AG09309 (cell line): Measurements from ENCODE around the gene C2CD3.

Experiments used
- DNase-seq: peaks from one replicate; pipeline ENCODE4 v3.0.0-alpha.2; 2010; ENCODE audit warnings: low read depth
- H3K4me3 ChIP-seq: 2 replicates; pipeline ENCODE4 v1.5.1; 2011; ENCODE audit warnings: mild to moderate bottlenecking, low read depth, low read length, moderate library complexity; ENCODE audit not compliant: control insufficient read depth
- TF ChIP-seq, protein P1 (sequence below): IDR thresholded peaks from 2 replicates; pipeline ENCODE4 v1.5.1; 2011; ENCODE audit warnings: mild to moderate bottlenecking, low read depth, low read length, inconsistent platforms; ENCODE audit not compliant: insufficient read depth, control insufficient read depth; ENCODE audit errors: missing control alignments

Gene C2CD3

DNA sequence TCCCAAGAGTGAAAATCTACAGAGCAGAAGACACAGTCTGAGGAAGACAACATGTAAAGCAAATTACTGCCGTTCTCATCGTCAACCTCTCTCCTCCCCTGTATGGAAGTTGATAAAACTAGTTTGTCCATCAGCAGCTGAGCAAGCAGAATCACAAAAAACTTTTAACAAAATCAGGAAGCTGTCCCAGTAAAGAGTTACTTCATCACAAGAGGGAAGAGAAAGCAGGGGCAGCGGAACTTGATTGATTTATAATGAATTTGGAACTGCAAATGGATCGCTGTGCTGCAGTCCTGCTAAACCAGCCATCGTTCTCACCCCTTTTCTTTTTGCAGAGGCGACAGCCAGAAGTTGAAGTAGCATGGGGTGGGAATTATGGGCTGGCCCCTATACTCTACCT lies 148.3 kb downstream of the C2CD3 start:
- TF ChIP-seq, protein P1, sequence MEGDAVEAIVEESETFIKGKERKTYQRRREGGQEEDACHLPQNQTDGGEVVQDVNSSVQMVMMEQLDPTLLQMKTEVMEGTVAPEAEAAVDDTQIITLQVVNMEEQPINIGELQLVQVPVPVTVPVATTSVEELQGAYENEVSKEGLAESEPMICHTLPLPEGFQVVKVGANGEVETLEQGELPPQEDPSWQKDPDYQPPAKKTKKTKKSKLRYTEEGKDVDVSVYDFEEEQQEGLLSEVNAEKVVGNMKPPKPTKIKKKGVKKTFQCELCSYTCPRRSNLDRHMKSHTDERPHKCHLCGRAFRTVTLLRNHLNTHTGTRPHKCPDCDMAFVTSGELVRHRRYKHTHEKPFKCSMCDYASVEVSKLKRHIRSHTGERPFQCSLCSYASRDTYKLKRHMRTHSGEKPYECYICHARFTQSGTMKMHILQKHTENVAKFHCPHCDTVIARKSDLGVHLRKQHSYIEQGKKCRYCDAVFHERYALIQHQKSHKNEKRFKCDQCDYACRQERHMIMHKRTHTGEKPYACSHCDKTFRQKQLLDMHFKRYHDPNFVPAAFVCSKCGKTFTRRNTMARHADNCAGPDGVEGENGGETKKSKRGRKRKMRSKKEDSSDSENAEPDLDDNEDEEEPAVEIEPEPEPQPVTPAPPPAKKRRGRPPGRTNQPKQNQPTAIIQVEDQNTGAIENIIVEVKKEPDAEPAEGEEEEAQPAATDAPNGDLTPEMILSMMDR, result no peak
- H3K4me3 ChIP-seq, result no peak overlapping the region
- DNase-seq, result no peak

DNA sequence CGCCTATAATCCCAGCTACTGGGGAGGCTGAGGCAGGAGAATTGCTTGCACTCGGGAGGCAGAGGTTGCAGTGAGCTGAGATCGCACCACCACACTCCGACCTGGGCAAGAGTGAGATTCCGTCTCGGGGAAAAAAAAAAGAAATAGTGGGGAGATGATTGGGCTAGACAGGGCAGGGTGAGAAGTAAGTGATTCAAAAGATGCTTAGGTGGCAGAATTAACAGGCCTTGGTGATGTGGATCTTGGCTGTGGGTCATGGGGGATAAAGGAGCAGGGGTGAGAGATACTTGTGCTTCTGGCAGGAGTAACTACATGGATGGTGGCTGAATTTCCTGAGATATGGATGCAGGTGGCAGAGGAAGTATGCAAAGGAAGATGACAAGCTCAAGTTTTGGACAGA lies 148.8 kb downstream of the C2CD3 start:
- TF ChIP-seq, protein P1, result no peak
- DNase-seq, result no peak
- no peak overlapping the region for H3K4me3 ChIP-seq

DNA sequence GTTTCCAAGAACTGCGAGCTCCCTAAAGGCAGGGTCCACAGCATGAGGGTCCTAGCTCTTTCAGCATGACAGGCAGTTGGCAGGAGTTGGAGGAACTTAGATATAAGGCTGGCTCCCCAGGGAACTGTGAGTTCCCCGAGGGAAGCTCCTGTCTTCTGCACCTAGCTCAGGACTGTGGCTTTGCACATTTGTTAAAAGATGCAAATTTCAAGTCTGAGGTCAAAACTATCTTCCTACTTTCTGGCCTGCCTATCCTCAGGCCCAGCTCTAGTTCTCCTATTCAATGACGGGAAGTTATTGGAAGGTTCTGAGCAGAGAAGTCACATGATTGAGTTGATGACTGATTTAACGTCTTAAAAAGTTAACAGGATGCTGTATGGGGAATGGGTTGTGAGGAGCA lies 150.3 kb downstream of the C2CD3 start:
- no peak for DNase-seq
- H3K4me3 ChIP-seq, result no peak overlapping the region
- TF ChIP-seq, protein P1, result no peak

DNA sequence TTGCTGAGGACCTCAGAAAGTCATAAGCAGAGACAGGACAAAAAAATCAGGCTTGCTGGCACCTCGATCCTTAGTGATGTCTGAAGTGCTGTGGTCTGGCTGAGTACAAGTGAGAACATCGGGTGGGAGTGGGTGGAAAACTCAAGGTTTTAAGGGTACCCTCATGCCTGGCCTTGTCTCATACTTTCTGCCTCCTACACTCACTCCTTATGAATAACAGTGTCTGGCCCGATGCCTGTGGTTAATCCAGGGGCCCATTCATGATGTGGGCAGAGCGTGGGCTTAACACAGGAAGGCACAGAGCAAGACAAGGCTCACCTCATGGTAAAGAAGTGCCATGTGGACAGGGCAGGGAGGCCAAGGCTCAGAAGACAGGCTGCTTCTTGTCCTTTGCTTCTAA lies 150.9 kb downstream of the C2CD3 start:
- H3K4me3 ChIP-seq, result no peak overlapping the region
- no peak for DNase-seq
- TF ChIP-seq, protein P1, result no peak

DNA sequence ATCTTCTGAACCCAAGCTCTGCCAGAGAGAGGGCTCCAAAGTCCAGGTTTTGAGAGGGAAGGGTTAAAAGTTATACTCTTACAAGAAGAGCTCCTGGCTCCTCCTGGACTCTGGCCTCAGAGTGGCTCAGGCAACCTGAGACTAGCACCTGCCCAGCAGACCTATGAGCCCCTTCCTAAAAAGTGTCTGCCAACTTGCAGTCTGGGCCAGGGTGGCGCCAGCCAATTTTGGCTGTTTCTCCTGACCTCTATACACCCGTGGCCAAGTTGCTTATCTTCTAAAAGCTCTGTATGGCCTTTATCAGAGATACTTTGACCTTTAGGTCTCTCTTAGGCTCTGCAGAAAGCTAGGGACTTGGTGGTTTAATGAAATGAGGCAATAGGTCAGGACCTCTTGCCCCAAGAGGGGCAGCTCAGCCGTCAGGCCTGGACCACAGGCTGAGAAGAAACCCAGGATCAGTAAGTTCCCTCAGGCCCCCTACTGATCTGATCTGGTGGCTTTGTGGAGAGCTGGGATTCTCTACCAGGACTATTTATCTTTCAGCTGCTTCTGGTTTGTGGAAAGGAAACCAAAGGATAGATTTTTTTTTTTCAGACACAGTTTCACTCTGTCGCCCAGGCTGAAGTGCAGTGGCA lies 151.6 kb downstream of the C2CD3 start:
- TF ChIP-seq, protein P1, result no peak
- no peak for DNase-seq
- no peak overlapping the region for H3K4me3 ChIP-seq

DNA sequence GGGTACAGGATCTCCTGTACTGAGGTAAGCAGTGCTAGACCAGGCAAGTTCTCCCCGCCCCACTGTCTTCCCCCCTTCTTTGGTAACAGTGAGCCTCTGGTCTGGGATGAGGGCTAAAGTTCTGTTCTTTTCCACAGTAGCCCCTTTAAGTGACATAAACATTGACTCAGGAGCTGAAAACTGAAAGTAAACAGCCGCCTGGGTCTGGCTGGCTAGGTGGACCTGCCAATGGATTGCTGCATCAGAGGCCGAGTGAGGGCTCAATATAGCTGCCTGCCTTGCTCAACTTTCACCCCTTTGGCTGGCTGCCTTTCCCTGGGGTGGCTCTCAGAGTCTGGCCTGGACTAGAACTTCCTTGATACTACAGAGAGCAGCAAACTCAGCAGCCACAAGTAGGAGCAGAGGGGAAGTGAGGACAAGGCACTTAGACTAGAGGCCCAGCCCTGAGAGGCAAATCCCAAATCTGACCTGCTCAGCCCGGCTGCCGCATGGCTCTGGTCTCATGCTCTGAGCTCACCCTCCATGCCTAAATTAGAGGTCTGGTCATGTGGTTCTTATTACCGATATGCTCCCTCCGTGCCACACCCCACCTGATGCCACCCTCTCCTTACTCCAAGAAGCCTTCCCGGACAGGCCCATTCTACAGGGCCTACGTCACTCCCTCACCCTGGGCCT lies 152.3 kb downstream of the C2CD3 start:
- no peak overlapping the region for H3K4me3 ChIP-seq
- DNase-seq, result peak; percentile 59
- TF ChIP-seq, protein P1, result no peak

DNA sequence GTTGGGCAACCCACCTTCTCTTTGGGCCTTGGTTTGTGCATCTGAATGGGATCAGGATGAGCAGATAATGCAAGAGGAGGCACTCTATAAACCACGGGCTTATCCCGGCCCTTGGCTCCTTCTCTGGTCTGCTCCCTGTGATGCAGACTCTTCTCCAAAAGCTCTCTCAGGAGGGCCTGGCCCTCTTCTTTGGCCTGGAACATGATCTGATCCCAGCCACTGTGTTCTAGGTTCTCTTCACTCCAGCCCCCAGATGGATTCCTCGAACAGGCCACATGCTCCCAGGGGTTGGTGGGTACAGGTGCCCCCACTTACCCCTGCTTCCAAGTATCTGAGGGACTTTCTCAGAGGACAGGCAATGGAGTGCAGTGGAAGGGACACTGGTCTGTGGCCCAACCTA lies 153.2 kb downstream of the C2CD3 start:
- no peak overlapping the region for H3K4me3 ChIP-seq
- DNase-seq, result no peak
- TF ChIP-seq, protein P1, result no peak
